ENCODE data around the gene LHCGR.

Gene LHCGR

DNA sequence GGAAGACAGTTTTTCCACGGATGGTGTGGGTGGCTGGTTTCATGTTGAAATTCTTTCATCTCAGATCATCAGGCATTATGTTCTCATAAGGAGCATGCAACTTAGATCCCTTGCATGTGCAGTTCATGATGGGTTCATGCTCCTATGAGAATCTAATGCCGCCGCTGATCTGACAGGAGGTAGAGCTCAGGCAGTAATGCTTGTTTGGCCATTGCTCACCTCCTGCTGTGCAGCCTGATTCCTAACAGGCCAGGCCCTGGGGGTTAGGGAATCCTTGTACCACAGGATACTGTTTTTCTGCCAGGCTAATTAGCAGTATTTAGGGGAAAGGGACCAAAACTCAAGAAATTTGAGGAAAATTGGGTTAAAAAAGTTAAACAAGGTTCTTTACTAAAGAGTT, 5.3 kb upstream of the LHCGR start:
- TF ChIP-seq FOXP2 (optimal IDR thresholded peaks at IDR 0.05; ENCODE audit: borderline replicate concordance, extremely low read depth, extremely low read length, insufficient read depth) (no peak), SIN3A (IDR thresholded peaks at IDR 0.05; ENCODE audit: borderline replicate concordance, insufficient read depth, low read length) (no peak), TAF1 (IDR thresholded peaks at IDR 0.05; ENCODE audit: borderline replicate concordance, insufficient read depth, low read length) (no peak), POLR2AphosphoS5 (IDR thresholded peaks at IDR 0.05; ENCODE audit: low read depth, low read length) (no peak)
- TF ChIP-seq, protein P1, sequence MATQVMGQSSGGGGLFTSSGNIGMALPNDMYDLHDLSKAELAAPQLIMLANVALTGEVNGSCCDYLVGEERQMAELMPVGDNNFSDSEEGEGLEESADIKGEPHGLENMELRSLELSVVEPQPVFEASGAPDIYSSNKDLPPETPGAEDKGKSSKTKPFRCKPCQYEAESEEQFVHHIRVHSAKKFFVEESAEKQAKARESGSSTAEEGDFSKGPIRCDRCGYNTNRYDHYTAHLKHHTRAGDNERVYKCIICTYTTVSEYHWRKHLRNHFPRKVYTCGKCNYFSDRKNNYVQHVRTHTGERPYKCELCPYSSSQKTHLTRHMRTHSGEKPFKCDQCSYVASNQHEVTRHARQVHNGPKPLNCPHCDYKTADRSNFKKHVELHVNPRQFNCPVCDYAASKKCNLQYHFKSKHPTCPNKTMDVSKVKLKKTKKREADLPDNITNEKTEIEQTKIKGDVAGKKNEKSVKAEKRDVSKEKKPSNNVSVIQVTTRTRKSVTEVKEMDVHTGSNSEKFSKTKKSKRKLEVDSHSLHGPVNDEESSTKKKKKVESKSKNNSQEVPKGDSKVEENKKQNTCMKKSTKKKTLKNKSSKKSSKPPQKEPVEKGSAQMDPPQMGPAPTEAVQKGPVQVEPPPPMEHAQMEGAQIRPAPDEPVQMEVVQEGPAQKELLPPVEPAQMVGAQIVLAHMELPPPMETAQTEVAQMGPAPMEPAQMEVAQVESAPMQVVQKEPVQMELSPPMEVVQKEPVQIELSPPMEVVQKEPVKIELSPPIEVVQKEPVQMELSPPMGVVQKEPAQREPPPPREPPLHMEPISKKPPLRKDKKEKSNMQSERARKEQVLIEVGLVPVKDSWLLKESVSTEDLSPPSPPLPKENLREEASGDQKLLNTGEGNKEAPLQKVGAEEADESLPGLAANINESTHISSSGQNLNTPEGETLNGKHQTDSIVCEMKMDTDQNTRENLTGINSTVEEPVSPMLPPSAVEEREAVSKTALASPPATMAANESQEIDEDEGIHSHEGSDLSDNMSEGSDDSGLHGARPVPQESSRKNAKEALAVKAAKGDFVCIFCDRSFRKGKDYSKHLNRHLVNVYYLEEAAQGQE (IDR thresholded peaks at IDR 0.05; ENCODE audit: insufficient read depth in 1 of 2, low read depth in 2 of 2, low read length in 2 of 2): no peak

DNA sequence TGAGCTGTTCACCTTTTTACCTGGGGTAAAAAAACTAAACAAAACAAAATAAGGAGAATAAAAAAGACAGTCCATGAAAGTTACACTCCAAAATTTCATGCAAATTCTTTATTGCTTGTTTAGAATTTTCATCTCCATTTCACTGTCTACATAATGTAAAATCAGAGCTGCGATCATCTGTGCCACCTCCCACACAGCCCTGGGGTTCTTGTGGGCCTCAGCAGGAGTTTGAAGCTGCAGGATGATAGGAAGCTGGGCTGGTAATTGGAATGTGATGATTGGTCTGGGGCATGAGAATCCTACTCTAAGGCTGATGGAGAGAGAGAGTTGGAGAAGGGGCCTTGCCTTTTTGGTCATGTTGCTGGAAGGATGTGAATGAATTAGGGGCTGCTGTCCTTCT, 4.2 kb upstream of the LHCGR start:
- TF ChIP-seq FOXP2 (optimal IDR thresholded peaks at IDR 0.05; ENCODE audit: borderline replicate concordance, extremely low read depth, extremely low read length, insufficient read depth): no peak
- TF ChIP-seq TAF1 (IDR thresholded peaks at IDR 0.05; ENCODE audit: borderline replicate concordance, insufficient read depth, low read length): no peak
- TF ChIP-seq, protein P1 (IDR thresholded peaks at IDR 0.05; ENCODE audit: insufficient read depth in 1 of 2, low read depth in 2 of 2, low read length in 2 of 2): no peak
- TF ChIP-seq SIN3A (IDR thresholded peaks at IDR 0.05; ENCODE audit: borderline replicate concordance, insufficient read depth, low read length): no peak
- TF ChIP-seq POLR2AphosphoS5 (IDR thresholded peaks at IDR 0.05; ENCODE audit: low read depth, low read length): no peak

DNA sequence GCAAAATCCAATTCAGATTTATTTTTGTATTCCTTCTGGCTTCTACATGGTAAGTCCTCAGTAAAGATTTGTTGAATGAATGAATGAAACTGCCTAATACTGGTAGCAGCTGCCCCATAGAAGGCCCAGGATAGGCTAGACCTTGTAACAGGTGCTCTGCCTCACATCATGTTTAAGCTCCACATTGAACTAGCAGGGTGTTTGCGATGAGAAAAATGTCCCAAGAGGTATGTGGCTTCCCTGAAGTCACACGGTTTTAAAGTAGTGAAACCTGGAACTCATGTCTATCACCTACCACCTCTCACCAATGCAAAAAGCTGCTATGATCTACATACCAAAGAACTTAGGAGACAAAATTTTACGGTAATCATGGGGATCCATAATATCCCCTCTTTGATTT, 765 bp upstream of the LHCGR start:
- TF ChIP-seq SIN3A (IDR thresholded peaks at IDR 0.05; ENCODE audit: borderline replicate concordance, insufficient read depth, low read length): no peak
- TF ChIP-seq FOXP2 (optimal IDR thresholded peaks at IDR 0.05; ENCODE audit: borderline replicate concordance, extremely low read depth, extremely low read length, insufficient read depth): no peak

DNA sequence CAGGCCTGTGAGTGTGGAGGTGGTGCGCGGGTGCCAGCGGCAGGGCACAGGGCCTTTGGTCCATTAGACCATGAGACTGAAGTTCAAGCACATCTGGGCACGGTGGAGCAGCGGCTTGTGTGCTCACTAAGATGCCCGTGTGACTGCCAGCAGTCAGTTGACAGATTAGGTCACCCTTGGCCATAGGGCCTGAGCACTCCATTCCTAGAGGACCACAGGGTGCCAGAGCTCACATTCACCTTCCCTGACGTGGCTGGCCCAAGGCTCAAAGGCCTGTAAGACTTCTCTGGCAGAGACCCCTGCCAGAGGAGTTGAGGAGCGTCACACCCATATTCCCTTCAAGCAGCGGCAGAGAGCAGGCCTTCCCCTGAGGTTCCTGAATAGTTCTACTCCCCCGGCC, 650 bp downstream of the LHCGR start:
- TF ChIP-seq SIN3A (IDR thresholded peaks at IDR 0.05; ENCODE audit: borderline replicate concordance, insufficient read depth, low read length): no peak
- no peak for TF ChIP-seq POLR2AphosphoS5 (IDR thresholded peaks at IDR 0.05; ENCODE audit: low read depth, low read length)
- TF ChIP-seq TAF1 (IDR thresholded peaks at IDR 0.05; ENCODE audit: borderline replicate concordance, insufficient read depth, low read length): no peak

DNA sequence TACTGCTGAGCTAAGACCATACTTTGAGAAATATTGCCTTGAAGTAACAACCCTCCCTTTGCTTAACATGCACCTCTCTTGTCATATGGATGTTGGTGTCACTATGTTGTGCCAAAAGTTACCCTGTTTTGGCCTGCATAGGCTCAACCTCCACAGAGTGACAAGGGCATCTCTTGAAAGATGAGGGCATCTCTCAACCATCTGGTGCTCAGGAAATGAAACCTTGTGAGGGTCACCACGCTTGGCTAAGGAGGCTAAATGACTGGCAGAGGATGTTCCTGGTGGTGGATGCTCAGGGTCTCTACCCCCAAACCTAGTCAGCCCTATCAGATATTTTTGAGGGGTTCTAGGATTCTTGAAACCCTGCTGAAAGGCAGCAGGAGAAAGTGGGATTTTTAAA, 2.3 kb downstream of the LHCGR start:
- TF ChIP-seq TAF1 (IDR thresholded peaks at IDR 0.05; ENCODE audit: borderline replicate concordance, insufficient read depth, low read length) (no peak), SIN3A (IDR thresholded peaks at IDR 0.05; ENCODE audit: borderline replicate concordance, insufficient read depth, low read length) (no peak), POLR2AphosphoS5 (IDR thresholded peaks at IDR 0.05; ENCODE audit: low read depth, low read length) (no peak), FOXP2 (optimal IDR thresholded peaks at IDR 0.05; ENCODE audit: borderline replicate concordance, extremely low read depth, extremely low read length, insufficient read depth) (no peak)
- TF ChIP-seq, protein P1 (IDR thresholded peaks at IDR 0.05; ENCODE audit: insufficient read depth in 1 of 2, low read depth in 2 of 2, low read length in 2 of 2): no peak

DNA sequence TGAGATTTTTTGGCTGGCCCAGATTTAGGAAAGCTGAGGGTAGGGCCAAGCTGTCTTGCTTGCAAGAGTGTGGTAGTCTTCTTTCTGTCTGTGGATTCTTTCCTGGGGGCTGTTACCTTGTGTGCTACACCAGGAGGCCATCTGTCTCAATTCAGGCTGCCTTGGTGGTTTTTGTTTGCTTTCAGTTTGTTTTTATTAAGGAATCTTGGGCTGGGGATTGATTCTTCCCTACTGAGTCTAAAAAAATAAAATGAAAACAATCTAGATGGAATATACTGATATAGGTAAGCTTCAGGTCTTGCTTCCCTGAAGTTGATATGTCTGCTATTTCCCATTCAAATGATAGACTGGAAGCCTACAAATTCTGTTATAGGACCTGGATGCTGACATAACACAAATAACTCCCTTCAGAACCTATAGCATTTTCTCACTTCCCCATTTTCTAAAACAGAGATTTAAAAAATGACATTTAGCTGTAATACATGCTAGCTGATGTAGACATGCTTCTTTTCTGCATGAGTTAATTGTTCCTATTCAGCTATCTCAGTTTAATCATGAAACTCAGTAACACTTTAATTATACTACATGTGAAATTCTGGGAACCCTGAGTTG, 5.3 kb downstream of the LHCGR start:
- no peak for TF ChIP-seq POLR2AphosphoS5 (IDR thresholded peaks at IDR 0.05; ENCODE audit: low read depth, low read length)
- TF ChIP-seq SIN3A (IDR thresholded peaks at IDR 0.05; ENCODE audit: borderline replicate concordance, insufficient read depth, low read length): no peak
- TF ChIP-seq TAF1 (IDR thresholded peaks at IDR 0.05; ENCODE audit: borderline replicate concordance, insufficient read depth, low read length): no peak
- no peak for TF ChIP-seq FOXP2 (optimal IDR thresholded peaks at IDR 0.05; ENCODE audit: borderline replicate concordance, extremely low read depth, extremely low read length, insufficient read depth)
- TF ChIP-seq, protein P1 (IDR thresholded peaks at IDR 0.05; ENCODE audit: insufficient read depth in 1 of 2, low read depth in 2 of 2, low read length in 2 of 2): no peak

Measured in PFSK-1 (cell line).